Body of pancreas (tissue), 4 donors: ENCODE measurements around the gene GJA4. TPM values are rescaled to one million over a fixed set of nuclear protein-coding genes. Genes with fewer than 3 reads are reported as not detected.

Experiments used
- ATAC-seq: fragments of 150-250 bp; one replicate; pipeline ENCODE4 v1.9.1; 2016
- DNase-seq, 4 donors: peaks; one replicate each; pipeline ENCODE4 v3.0.0-alpha.2; 2019
- H3K27ac ChIP-seq, 4 donors: fragments of 200-600 bp; sonication (generic); 1 replicate in 3 of 4; 2 replicates in 1 of 4; pipeline versions ENCODE4 v1.5.1 to v1.6.1; 2016 to 2019; ENCODE audit warnings: mild to moderate bottlenecking in 1 of 4, mixed read lengths in 1 of 4, moderate library complexity in 1 of 4
- H3K27me3 ChIP-seq, 2 donors: fragments of 200-600 bp; sonication (generic); one replicate each; pipeline ENCODE4 v1.6.0; 2016; ENCODE audit warnings: mild to moderate bottlenecking in 1 of 2
- H3K36me3 ChIP-seq, 2 donors: fragments of 200-600 bp; sonication (generic); replicated peaks in 1 of 2; 2 replicates each; pipeline ENCODE4 v1.5.1; 2016; ENCODE audit warnings: low read depth in 2 of 2; ENCODE audit not compliant: insufficient read depth in 1 of 2
- H3K4me1 ChIP-seq: fragments of 200-600 bp; sonication (generic); one replicate; pipeline ENCODE4 v1.6.0; 2016
- H3K4me3 ChIP-seq, 2 donors: fragments of 200-600 bp; sonication (generic); 1 replicate in 1 of 2; 2 replicates in 1 of 2; pipeline ENCODE4 v1.5.1; 2016 to 2019
- H3K9me3 ChIP-seq, 3 donors: fragments of 200-600 bp; sonication (generic); 1 replicate in 2 of 3; 2 replicates in 1 of 3; pipeline ENCODE4 v1.5.1; 2016
- POLR2A ChIP-seq, 3 donors: fragments of 450-650 bp; IDR thresholded peaks; one replicate each; pipeline ENCODE4 v1.6.1; 2016; ENCODE audit warnings: antibody characterized with exemption in 3 of 3, mild to moderate bottlenecking in 2 of 3
- WGBS, 2 donors: methylation state at CpG; one replicate each; pipeline ENCODE4 v1.1.5; 2017; 5-methylcytosine and 5-hydroxymethylcytosine counted together
- intact Hi-C: fragments of 100-400 bp; cut with DNase I; formaldehyde crosslinking; loops from one replicate; pipeline ENCODE4 v1.15.1; 2023
- total RNA-seq, 2 donors: library from RNA; depleted of rRNA; stranded (reverse); fragments of >200 nt; gene quantifications; one replicate each; pipeline ENCODE4 v1.1.0, GENCODE V29; 2016
- TF ChIP-seq, protein P1 (sequence below), 7 experiments: fragments of 450-650 bp in 4 of 7; fragments of 200-600 bp in 3 of 7; sonication (generic) in 3 of 7; IDR thresholded peaks; one replicate each; pipeline ENCODE4 v1.5.1; 2016 to 2019; ENCODE audit warnings: antibody characterized with exemption in 7 of 7

Gene GJA4
- total RNA-seq, 2 donors from 2014 or later = 4.7 to 20.8 TPM

DNA sequence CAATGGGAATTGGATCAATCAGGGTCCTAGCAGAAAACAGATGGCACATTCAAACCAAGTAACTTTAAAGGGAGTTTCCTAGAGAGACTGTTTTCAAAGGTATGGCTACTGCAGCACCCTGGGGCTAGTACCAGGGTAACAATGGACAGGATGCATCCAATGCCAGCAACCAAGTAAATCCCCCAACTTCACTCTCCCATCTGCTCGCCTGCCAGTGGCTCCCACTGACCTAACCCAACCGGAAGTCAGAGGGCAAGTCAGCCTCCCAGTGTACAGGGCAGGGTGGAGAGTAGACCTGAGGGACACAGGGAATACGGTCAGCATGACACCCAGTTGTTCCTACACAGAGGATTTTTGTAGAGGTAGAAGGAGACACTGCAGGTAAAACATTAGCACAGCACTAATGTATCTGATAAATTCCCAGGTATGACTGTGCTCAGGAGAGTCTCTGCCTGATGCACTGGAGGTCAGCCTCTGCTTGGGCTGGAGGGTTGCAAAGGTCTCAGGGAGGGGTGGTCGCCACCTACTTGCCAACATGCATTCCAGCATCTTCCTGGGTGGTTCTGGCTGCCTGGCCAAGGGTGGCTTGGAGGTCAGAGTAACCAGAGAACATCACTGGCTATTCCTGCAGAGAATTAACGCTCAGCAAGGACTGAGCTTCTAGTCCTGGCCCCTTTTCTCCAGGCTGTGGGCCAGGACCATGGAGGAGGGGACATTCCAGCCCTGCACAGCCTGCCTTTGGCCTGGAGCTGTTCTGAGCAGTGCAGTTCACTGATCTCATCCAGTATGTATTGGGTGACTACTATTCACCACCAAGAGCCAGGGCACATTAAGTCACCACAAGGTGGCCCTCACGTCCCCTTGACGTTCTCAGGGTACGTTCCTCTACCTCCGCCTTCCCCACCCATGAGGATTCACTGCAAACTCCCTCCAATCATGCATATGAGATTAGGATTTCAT lies 5.1 kb upstream of the GJA4 start:
- no peaks in the 10 kb centered on the region for H3K27me3 ChIP-seq
- DNase-seq (no peak), ATAC-seq (no peak)
- no peak overlapping the region for H3K27ac ChIP-seq
- intact Hi-C loops = no loop called here
- H3K4me1 ChIP-seq = peaks cover 7% of the 10 kb centered on the region
- no peak overlapping the region for H3K4me3 ChIP-seq
- no peaks in the 10 kb centered on the region for H3K36me3 ChIP-seq
- WGBS, 2 donors = 48 to 54% methylated on average over 7 to 9 of the region's 9 CpGs
- H3K9me3 ChIP-seq = no peaks in the 10 kb centered on the region
- TF ChIP-seq POLR2A (IDR thresholded peaks at IDR 0.05) = no peak
- TF ChIP-seq, protein P1, sequence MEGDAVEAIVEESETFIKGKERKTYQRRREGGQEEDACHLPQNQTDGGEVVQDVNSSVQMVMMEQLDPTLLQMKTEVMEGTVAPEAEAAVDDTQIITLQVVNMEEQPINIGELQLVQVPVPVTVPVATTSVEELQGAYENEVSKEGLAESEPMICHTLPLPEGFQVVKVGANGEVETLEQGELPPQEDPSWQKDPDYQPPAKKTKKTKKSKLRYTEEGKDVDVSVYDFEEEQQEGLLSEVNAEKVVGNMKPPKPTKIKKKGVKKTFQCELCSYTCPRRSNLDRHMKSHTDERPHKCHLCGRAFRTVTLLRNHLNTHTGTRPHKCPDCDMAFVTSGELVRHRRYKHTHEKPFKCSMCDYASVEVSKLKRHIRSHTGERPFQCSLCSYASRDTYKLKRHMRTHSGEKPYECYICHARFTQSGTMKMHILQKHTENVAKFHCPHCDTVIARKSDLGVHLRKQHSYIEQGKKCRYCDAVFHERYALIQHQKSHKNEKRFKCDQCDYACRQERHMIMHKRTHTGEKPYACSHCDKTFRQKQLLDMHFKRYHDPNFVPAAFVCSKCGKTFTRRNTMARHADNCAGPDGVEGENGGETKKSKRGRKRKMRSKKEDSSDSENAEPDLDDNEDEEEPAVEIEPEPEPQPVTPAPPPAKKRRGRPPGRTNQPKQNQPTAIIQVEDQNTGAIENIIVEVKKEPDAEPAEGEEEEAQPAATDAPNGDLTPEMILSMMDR (IDR thresholded peaks at IDR 0.05) = peak in 1 of 7 experiments; percentile 12

DNA sequence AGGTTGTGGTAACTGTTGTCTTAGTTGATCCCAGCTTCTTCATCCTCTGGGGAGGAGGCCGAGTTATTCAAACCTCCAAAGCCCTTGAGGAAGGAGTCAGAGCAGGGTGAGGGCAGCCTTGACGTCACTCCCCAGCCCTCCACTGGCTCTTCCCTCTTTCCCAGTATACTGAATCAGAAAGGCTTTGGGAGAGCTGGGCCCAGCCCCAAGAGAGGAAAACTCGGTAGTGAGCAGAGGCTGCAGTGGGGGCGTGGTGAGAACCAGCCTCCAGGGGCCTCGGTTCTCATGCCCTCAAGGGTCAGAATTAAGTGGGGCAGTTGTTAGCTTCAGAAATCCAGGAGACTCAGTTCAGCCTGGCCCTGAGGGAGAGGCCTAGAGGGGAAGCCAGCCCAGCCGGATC lies 1.8 kb upstream of the GJA4 start:
- DNase-seq = no peak
- H3K36me3 ChIP-seq = no peaks in the 10 kb centered on the region
- H3K9me3 ChIP-seq = no peaks in the 10 kb centered on the region
- TF ChIP-seq POLR2A (IDR thresholded peaks at IDR 0.05) = no peak
- TF ChIP-seq, protein P1 (IDR thresholded peaks at IDR 0.05) = no peak
- peaks cover 11% of the 10 kb centered on the region for H3K4me1 ChIP-seq
- no peak for ATAC-seq
- intact Hi-C loops = no loop called here
- no peak overlapping the region for H3K27ac ChIP-seq
- WGBS, 2 donors = 72 to 79% methylated on average over 6 of the region's 6 CpGs
- H3K27me3 ChIP-seq = no peaks in the 10 kb centered on the region
- no peak overlapping the region for H3K4me3 ChIP-seq

DNA sequence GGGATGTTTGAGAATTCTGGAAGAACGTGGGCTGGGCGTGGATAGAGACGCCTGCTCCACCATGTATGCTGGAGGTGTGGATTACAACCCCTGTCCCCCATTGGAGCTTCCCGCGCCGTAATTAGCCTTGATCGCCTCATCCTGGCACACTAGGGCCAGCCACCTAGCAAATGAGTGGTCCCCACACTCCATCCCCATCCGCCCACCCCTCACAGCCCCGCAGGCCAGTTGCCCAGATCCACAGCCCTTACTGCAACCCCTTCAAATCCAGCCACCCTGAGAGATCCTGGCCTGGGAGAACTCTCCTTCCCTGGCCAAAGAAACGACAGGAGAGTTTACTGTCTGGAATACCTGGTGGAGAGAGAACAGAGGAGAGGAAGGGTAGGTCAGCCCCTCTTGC lies 375 bp upstream of the GJA4 start:
- no peak for DNase-seq
- Histone ChIP-seq H3K4me3 (no peak overlapping the region), H3K27ac (no peak overlapping the region), H3K36me3 (no peaks in the 10 kb centered on the region), H3K9me3 (no peaks in the 10 kb centered on the region), H3K4me1 (peaks cover 11% of the 10 kb centered on the region), H3K27me3 (no peaks in the 10 kb centered on the region)
- WGBS, 2 donors = 55 to 69% methylated on average over 10 of the region's 10 CpGs
- no peak for ATAC-seq
- TF ChIP-seq, protein P1 (IDR thresholded peaks at IDR 0.05) = no peak
- TF ChIP-seq POLR2A (IDR thresholded peaks at IDR 0.05) = no peak
- intact Hi-C loops = no loop called here

DNA sequence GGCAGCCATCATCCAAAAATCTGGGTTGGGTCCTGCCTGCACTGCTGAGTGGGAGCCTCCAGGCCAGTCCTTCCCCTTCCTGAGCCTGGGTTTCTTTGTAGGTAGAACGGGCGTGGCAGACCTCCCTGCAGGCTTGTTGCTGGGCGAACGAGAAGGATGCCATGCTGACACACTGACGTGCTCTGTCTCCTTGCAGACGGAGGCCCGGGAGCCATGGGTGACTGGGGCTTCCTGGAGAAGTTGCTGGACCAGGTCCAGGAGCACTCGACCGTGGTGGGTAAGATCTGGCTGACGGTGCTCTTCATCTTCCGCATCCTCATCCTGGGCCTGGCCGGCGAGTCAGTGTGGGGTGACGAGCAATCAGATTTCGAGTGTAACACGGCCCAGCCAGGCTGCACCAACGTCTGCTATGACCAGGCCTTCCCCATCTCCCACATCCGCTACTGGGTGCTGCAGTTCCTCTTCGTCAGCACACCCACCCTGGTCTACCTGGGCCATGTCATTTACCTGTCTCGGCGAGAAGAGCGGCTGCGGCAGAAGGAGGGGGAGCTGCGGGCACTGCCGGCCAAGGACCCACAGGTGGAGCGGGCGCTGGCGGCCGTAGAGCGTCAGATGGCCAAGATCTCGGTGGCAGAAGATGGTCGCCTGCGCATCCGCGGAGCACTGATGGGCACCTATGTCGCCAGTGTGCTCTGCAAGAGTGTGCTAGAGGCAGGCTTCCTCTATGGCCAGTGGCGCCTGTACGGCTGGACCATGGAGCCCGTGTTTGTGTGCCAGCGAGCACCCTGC lies 1.4 kb downstream of the GJA4 start:
- no peak for ATAC-seq
- intact Hi-C loops = no loop called here
- H3K27ac ChIP-seq = no peak overlapping the region
- no peak overlapping the region for H3K4me3 ChIP-seq
- no peak for TF ChIP-seq POLR2A (IDR thresholded peaks at IDR 0.05)
- TF ChIP-seq, protein P1 (IDR thresholded peaks at IDR 0.05) = no peak
- no peaks in the 10 kb centered on the region for H3K9me3 ChIP-seq
- WGBS, 2 donors = 90% methylated on average over 33 to 38 of the region's 40 CpGs
- H3K27me3 ChIP-seq = no peaks in the 10 kb centered on the region
- peaks cover 14% of the 10 kb centered on the region for H3K4me1 ChIP-seq
- no peak for DNase-seq
- no peaks in the 10 kb centered on the region for H3K36me3 ChIP-seq
